Ishikawa (cell line): Measurements from ENCODE around the gene CROCC2.

Experiments used
- RAD21 ChIP-seq: IDR thresholded peaks from 2 replicates; pipeline ENCODE4 v1.6.1; 2012; ENCODE audit warnings: low read depth
- TF ChIP-seq, protein P1 (sequence below): IDR thresholded peaks from 2 replicates; pipeline ENCODE4 v1.6.1; 2012

DNA sequence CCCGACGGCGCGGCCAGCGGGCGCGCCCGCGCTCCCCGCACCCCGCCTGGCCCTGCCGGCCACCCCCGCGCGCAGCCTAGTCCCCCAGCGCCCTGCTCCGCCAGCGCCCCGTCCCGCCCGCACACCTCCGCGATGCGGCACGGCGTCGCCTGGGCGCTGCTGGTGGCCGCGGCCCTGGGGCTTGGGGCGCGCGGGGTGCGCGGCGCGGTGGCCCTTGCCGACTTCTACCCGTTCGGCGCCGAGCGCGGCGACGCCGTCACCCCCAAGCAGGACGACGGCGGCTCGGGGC lies 92.5 kb downstream of the CROCC2 start:
- TF ChIP-seq, protein P1, sequence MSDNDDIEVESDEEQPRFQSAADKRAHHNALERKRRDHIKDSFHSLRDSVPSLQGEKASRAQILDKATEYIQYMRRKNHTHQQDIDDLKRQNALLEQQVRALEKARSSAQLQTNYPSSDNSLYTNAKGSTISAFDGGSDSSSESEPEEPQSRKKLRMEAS, result no peak
- no peak for TF ChIP-seq RAD21
